M059J (cell line): ENCODE data around the gene FAM83F. TPM values are rescaled to one million over a fixed set of nuclear protein-coding genes. Genes with fewer than 3 reads are reported as not detected.
"Not testable (repeated sequence)": the region's sequence is repeated elsewhere in the genome, so short reads cannot be mapped to it uniquely, and the experiment has no call there.

Source experiments
- DNase-seq: peaks from one replicate; pipeline ENCODE4 v3.0.0-alpha.2; 2012; ENCODE audit warnings: low read depth
- total RNA-seq: library from RNA; depleted of rRNA; stranded (reverse); fragments of >200 nt; shearing (Covaris generic); gene quantifications from 2 replicates; pipeline ENCODE4 v1.2.3, GENCODE V29; 2014

Gene FAM83F
- total RNA-seq, 1 experiment from 2014 or later, result not detected

DNA sequence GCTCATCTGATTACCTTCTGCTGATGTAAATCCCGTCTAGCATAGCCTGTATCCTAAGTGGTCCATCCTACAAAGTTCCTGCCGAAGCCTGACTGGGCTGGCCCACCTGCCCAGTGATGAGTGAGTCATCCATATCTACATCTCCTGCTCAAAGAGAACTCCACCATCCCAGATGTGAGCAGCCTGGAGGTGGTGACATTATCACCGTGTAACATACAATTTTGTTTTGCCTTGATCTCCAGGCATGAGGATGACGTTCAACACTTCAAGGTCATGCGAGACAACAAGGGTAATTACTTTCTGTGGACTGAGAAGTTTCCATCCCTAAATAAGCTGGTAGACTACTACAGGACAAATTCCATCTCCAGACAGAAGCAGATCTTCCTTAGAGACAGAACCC, 29.0 kb upstream of the FAM83F start:
- DNase-seq, result no peak

DNA sequence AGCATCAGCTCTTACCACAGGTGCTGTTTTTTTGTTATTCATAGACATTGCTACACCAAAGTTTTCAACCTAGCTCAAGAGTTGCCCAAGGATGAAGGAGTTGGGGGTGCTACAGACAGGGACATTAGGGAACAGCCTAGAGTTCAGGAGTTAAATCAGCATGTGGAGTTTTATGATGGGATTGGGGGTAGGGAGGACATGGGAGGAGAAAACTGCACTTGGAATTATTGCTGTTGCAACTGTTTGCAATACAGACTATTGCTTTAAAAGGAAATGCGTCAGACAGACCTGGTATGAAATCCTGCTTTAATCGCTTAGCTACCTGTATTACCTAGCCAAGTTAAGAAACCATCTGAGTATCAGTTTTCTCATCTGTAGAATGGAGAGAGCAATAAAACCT, 28.3 kb upstream of the FAM83F start:
- no peak for DNase-seq

DNA sequence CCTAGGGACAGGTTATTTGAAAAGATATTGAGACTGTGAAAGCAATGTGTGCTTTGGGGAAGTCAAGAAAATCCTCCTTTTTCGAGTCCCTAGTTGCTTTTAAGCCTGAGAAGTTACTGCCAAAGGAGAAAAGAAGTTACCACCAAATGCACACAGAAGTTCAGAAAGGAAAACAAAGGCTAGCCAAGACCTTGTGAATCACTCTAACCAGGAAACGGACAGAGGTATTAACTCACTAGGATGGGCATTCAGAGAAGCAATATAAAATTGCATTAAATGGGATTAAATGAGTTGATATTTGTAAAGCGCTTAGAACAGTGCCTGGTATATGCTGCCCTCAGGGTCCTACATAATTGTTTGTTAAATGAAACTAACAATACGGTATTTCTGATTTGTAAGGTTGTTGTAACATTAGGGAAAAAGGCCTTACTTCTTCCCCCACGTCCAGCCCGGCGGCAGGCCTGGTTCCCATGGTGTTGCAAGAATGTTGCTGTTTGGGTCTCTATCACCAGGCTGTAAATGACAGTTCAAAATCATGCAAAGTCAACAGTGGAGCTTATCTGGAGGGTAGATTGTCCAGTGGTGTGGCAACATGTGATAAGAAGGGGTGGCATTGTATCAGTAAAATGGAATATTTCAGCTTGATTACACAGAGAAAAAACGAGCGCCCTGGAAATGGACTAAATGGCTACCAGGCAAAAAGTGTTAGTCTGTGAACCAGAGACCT, 27.5 kb upstream of the FAM83F start:
- DNase-seq, result peak; percentile 33

DNA sequence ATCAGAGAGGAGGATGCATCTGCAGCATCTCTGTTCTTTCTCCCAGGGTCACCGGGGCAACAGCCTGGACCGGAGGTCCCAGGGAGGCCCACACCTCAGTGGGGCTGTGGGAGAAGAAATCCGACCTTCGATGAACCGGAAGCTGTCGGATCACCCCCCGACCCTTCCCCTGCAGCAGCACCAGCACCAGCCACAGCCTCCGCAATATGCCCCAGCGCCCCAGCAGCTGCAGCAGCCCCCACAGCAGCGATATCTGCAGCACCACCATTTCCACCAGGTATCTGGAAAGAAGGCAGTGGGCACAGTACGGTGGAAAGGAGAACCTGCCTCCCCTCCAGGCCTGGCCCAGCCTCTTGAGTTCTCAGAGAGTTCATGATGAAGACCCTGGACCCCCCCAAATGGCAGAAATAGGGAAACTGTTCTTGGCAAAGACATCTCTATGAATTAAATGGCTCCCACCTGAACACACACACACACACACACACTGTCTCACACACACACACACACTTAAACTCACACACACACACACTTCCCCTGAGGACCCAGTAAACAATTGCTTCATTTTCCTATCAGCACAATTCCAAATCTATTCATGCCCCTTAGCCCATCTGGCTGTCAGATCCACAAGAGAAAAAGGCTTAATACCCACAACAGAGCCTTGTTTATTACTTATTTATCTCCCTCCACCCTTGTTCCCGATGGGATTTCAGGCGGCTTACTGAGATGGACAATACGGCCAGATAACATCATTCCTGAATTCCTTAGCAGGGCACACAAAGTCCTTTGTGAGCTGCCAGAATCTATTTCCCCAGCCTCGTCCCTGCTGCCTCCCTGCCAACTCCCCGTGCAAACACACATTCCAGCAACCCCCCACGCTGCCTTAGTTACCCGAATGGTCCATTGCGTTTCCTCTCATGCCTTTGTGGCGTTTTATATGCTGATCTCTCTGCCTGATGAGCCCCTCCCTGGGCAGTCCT, 26.5 kb upstream of the FAM83F start:
- DNase-seq, result no peak

DNA sequence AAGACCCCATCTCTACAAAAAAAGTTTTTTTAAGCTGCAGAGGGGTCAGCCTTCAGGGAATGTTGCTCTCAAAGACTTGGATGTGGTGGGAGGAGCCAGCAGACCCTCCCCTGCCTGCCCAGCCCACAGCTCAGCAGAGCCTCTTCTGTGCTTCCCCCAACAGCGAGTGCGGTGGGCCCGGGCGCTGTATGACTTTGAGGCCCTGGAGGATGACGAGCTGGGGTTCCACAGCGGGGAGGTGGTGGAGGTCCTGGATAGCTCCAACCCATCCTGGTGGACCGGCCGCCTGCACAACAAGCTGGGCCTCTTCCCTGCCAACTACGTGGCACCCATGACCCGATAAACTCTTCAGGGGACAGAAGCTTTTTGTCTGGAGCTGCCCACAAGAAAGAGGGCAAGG, 24.0 kb upstream of the FAM83F start:
- DNase-seq, result no peak

DNA sequence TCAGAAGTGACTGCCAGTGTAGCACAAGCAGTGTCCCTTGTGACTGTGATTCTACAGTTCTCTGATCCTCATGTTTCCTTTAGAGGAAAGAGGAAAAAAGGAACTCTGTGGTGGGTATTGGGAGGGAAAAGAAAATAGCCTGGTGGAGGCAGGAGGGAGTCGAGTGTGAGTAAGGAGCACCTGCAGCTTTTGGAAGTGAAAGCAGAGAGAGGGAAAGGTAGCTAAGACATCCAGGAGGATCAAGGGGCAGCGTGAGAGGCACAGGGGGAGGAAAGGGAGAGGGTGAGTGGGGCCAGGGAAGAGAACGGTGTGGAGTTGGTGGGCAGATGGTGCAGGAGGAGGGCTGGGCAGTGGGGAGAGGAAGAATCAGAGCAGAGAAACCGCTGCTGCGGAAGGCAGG, 22.1 kb upstream of the FAM83F start:
- DNase-seq, result no peak

DNA sequence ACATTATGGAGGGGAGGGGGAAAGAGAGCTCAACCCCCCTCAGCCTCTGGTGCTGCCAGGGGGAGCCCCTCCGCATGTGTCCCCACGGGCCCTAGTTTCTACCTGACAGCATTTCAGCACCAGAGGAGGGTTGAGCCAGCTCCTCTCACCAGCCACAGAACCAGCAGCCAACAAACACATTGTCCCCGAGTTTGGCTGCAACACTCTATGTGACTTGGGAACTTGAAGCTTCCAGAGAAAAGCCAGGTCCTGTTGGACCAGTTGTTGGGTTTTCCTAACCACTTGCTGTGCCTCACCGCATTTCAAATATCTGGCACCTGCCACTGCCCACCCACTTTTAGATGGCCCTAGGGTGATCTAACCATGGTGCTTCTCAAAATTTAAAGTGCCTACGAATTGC, 21.1 kb upstream of the FAM83F start:
- no peak for DNase-seq

DNA sequence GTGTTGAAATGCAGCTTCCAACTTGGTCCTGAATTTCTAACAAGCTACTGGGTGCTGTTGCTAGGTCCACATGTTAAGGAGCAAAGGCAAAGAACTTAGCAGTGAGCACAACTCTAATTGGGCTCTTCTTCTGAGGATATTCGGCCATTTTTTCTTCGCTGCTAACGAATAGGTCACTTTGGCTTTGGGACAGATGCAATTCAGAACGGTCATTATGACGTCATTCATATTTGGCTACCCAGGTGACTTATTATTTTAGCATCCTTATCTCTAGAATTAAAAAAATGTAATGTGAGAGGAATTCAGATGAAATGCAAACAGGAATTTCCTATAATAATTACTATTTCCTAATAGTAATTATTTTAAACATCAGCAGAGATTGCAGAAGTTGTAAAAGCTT, 20.7 kb upstream of the FAM83F start:
- DNase-seq, result no peak

DNA sequence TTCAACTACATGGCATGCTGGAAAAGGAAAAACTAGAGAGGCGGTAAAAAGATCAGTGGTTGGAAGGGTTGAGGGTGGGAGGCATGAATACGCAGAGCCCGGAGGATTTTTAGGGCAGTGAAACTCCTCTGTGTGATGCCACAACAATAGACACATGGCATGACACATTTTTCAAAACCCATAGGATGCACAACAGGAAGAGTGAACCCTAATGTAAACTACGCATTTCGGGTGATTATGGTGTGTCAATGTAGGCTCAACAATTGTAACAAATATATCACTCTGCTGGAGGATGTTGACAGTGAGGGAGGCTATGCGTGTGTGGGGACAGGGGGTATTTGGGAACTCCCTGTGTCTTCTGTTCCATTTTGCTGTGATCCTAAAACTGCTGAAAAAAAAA, 15.7 kb upstream of the FAM83F start:
- no peak for DNase-seq

DNA sequence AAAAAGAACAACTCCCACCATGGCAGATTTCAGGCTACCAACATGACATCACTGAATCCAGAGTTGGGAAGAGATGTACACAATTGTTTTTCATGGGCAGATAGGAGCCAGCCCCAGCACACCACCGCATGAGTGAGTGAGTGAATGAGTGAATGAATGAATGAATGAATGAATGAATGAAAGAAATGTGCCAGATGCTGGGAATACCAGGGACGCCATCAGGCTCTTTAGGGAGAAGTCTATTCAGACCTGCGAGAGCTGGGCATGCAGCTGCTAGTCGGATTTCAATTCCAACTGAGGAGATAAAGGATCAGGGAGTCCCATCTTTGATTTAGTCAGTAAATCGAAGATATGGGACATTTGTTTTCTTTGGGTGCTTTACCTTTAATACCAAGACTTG, 15.3 kb upstream of the FAM83F start:
- DNase-seq, result no peak

DNA sequence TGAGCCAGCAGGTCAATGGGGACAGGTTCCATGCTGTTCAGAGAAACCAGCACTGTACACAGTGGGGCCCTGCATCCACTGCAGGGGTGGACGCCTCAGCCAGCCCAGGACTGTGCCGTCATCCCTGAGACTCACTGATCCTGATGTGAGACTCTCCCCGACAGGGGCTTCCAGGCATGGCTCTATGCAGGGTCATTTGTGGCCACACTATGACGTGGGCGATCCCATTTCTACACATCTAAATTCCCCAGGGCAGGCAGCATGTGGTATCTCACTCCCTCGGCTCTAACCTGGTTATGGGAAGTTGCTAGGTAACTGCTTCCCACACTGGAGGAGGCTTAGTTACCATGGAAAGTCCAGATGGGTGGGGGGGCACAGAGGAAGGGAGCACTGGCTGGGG, 14.2 kb upstream of the FAM83F start:
- DNase-seq, result peak; percentile 27

DNA sequence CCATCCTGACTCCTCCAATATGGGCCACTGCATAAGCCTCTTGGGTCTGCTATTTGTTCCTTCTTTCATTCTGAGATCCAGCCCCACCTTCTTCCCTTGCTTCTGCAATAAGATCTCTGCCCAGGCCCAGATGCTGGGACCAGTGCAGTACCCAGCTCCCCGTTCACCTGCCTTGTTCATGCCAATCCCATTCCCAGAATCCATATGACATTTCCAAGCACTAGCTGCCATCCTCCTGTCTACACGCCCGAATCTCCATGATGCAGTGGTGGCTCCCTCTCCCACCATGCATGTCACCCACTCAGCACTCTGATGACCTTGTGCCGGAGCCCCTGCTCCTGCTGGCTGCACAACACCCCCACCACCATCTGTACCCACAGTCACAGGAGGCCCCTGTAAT, 11.4 kb upstream of the FAM83F start:
- DNase-seq, result no peak

DNA sequence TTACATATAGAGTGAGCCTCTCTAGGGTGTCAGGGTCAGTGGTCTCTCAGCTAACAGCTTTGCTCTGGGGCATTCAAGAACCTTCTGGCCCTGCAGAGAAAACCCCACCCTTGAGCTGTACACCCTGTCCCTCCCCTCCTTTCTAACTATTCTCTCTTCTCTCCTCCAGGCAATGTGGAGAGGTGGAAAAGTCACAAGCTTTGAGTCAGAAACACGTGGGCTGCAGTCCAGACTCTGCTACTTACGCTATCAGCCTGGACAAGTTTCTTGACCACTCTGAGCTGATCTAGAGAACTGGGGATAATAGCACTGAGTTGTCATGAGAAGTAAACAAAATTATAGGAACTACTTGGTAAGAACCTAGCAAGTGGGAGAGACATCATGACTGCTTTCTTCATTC, 10.7 kb upstream of the FAM83F start:
- DNase-seq, result peak; percentile 46

DNA sequence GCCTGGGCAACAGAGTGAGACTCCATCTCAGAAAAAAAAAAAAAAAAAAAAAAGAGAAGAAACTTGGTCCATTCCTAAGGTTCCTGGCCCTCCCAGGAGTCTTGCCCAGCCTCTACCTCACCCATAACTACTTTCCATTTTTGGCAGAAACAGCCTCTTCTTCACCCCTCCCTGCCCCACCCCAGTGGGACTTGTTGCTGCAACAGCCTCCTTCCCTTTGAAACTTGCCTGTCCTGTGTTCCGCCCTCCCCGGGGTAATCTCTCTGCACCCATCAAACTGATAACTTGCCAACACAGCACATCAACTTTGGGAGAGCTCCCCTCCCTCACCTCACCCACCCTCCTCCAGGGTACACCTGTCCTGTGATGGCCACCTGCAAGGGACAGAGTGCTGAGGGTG, 10.0 kb upstream of the FAM83F start:
- DNase-seq, result no peak

DNA sequence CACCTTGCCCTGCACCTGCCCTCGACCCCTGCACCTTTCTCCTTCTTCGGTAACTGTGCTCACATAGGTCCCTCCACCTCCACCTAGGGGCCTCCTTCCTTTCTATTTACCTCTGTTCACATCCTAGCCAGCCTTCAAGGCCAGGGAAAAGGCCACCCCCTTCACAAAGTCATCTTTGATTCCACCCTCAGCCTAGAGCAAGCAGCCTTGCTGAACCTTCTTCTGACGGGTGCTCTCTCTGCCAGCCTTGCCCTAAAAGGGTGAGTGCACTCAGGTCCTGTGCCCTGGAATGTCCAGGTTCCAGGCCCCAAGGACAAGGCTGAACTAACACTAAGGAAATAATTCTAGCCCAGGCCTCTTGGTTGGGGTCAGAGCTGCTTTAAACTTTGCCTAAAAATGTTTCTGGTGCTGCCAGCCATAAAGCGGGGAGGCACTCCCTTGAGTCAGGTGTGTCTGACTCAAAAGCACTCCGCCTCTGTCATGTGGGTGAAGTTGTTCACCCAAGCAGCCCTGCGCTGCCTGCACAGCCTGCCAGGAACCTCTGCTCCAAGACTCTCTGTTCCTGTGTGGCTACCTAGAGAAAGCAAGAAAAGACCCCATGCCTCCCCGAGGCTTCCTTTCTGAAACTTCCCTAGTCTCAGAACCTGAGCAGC, 9.2 kb upstream of the FAM83F start:
- no peak for DNase-seq

DNA sequence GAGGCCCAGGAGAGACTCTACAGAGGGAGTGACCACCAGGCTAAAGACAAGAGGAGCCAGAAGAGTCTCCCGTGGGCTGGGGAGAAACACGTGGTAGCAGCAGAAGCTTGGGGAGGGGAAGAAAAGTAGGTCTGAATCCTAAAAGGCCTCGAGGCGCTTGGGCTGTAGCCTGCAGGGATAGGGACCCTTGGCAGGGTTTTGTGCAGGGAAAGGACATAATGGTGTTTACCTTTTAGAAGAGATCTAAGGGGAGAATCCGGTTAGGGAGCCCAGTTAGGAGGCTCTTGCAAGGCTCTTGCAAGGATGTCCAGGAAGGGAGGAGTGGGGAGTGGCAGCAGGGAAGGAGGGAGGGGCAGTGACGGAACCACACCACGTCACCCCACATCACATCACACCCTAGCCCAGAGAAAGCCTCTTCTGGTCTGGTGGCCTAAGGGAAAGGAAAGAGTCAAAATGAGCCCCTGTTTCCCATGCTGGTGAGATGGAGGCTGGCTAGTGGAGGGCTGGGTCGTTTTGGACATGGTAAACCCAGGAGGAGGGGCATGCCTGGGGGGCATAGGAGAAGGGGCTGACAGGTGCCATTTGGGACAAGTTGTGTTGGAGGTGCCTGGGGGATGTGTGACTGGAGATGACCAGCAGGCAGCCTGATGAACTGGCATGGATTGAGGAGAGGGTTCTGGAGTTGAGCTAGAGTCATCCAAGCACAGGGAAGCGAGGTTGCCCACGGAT, 6.2 kb upstream of the FAM83F start:
- DNase-seq, result no peak

DNA sequence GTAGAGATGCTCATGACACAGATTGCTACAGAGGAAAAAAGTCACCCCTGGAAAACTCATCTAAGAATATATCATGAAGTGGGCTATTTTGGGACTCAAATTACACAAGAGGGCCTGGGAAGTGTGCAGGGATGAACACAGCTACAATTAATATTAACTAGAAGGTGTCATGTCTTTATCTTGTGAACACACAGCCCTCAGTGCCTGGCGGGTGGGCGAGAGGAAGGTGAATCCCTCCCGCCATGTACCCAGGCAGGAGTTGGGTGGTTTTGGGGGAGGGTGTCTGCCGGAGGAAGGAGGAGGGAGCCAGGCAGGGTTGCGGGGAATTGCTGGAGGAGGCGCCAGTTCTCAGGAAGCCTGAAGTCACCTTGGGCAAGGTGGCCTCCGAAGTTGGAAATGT, 5.1 kb upstream of the FAM83F start:
- DNase-seq, result no peak

DNA sequence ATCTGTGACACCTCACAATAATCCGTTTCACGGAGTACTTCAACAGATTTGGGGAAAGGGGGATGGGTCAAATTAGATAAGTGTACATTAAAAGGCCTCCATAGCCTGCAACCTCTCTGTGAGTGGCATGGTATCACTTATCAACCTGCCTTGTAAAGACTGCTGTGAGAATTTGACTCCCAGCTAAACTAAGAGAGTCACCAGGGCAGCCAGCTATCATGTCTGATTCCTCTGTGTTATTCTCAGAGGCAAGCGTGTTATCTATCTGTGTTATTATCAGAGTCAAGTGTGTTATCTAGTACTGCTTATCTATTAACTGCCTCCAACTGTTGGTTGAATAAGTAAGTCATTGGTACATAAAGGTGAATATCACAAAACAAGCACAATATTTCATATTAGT, 4.1 kb upstream of the FAM83F start:
- no peak for DNase-seq

DNA sequence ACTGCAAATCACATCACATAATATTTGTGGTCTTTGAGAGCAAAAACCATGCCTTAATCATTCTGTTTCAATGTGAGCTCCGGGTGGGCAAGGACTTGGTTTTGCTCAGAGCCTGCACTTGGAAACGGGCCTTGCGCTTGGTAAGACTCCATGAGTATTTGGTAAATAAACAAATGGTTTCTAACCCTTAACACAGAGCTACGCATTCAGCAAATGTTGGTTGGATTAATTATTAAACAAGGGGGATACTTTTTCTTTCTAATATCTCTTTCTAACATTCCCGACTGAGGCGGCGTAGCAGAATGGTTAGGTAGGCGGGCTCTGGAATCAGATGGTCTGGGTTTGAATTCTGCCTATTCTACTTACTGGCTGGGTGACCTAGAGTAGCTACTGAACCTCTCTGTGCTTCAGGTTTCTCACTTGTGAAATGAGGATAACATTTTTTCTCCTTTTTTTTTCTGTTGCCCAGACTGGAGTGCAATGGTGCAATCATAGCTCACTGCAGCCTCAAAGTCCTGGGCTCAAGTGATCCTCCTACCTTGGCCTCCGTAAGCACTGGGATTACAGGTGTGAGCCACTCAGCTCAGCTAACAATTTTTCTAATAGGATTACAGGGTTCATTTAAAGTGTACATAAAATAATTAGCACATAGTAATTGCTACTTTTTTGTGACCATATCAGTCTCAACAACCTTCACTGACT, 3.4 kb upstream of the FAM83F start:
- no peak for DNase-seq

DNA sequence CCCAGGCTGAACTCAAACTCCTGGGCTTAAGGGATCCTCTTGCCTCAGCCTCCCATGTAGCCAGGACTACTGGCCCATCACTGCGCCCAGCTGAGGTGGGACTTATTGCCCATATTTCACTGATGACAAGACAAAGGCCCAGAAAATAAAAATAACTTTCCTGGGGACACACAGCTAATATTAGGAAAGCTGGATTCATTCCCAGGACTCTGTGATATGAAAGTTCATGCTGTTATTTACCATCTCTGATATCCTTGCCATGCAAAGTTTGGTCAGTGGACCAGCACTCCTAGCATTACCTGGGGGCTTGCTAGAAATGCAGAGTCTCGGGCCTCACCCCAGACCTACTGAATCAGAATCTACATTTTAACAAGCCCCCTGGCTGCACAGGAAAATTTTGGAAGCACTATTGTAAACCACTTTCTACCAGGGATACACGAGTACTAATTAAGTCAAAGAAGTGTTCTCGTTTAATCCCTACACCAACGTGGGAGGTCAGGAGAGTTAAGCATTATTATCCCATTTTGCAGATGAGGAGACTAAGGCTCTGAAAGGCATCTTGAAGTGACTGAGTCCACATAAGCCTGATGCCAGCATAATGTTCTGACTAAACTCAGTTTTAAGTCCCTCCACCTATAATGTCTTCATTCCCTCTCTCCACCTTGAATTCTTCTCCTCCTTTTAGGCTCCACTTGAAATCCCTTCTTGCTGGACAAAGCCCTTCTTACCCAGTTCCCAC, 2.5 kb upstream of the FAM83F start:
- DNase-seq, result no peak

DNA sequence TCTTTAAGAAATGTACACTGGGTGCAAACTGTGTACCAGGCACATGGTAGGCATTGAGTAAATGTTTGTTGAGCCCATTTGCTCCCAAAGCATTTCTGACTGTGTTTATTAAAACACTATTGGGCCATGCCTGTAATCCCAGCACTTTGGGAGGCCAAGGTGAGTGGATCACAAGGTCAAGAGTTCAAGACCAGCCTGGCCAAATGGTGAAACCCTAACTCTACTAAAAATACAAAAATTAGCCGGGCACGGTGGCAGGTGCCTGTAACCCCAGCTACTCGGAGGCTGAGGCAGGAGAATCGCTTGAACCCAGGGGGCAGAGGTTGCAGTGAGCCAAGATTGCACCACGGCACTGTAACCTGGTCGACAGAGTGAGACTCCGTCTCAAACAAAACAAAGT, 1.9 kb upstream of the FAM83F start:
- not testable (repeated sequence) for DNase-seq
